H1 (cell line): ENCODE data around the gene CRTC3. TPM values are rescaled to one million over a fixed set of nuclear protein-coding genes. Genes with fewer than 3 reads are reported as not detected.

Source experiments
- CTCF ChIA-PET: fragments of 300-600 bp; sonication (Branson Sonifier 250); formaldehyde crosslinking; loops from one replicate; lab custom pipeline; 2021; ENCODE audit not compliant: partially characterized antibody; lab: Charles Lee
- POLR2A ChIA-PET: fragments of 300-600 bp; sonication (Branson Sonifier 250); formaldehyde crosslinking; loops from one replicate; lab custom pipeline; 2021; ENCODE audit warnings: inconsistent platforms; ENCODE audit not compliant: partially characterized antibody; lab: Charles Lee
- DNase-seq, 2 experiments: peaks; one replicate each; pipeline versions ENCODE4 v3.0.0 to v3.0.0-alpha.2; 2010 to 2022; ENCODE audit warnings: low spot score in 2 of 2, low read depth in 1 of 2, mixed read lengths in 1 of 2
- FAIRE-seq: peaks from 2 replicates; lab custom pipeline; 2011; peaks lifted over from hg19 to GRCh38; lab: Jason Lieb, UNC
- H2AFZ ChIP-seq: 2 replicates; pipeline ENCODE4 v1.8.1; 2012; ENCODE audit warnings: low read length, inconsistent platforms
- H2AK5ac ChIP-seq: 2 replicates; pipeline ENCODE4 v1.6.1; 2013; ENCODE audit warnings: low read depth, low read length
- H2BK120ac ChIP-seq: replicated peaks from 2 replicates; pipeline ENCODE3; 2013; ENCODE audit warnings: low read depth, low read length, inconsistent platforms
- H2BK12ac ChIP-seq: 2 replicates; pipeline ENCODE4 v1.6.1; 2013; ENCODE audit warnings: low read depth, low read length
- H2BK15ac ChIP-seq: 2 replicates; pipeline ENCODE4 v1.6.1; 2013; ENCODE audit warnings: low read length
- H2BK20ac ChIP-seq: 2 replicates; pipeline ENCODE4 v1.6.1; 2013; ENCODE audit warnings: low read length
- H2BK5ac ChIP-seq: 2 replicates; pipeline ENCODE4 v1.6.1; 2013; ENCODE audit warnings: low read depth, low read length
- H3K14ac ChIP-seq: 2 replicates; pipeline ENCODE4 v1.6.1; 2013; ENCODE audit warnings: inconsistent platforms; ENCODE audit not compliant: insufficient read length
- H3K18ac ChIP-seq: 2 replicates; pipeline ENCODE4 v1.6.1; 2013; ENCODE audit warnings: low read length; ENCODE audit errors: extremely low read depth
- H3K23ac ChIP-seq: 2 replicates; pipeline ENCODE4 v1.6.1; 2013; ENCODE audit warnings: inconsistent platforms; ENCODE audit not compliant: insufficient read length
- H3K23me2 ChIP-seq: 2 replicates; pipeline ENCODE4 v1.6.1; 2013; ENCODE audit warnings: low read depth, low read length
- H3K27ac ChIP-seq: 2 replicates; pipeline ENCODE4 v1.6.1; 2011; ENCODE audit warnings: low read depth, low read length, inconsistent platforms
- H3K27me3 ChIP-seq, 4 experiments: replicated peaks in 1 of 4; 1 replicate in 1 of 4; 2 replicates in 3 of 4; pipeline versions ENCODE4 v1.6.1 to v1.8.1; 2011 to 2013; ENCODE audit warnings: low read length in 3 of 4, mild to moderate bottlenecking in 3 of 4, inconsistent platforms in 2 of 4, mixed read lengths in 2 of 4, moderate library complexity in 1 of 4; ENCODE audit not compliant: control insufficient read depth in 3 of 4, insufficient read depth in 3 of 4; ENCODE audit errors: extremely low read depth in 1 of 4
- H3K36me3 ChIP-seq, 4 experiments: 2 replicates each; pipeline versions ENCODE4 v1.6.1 to v1.8.1; 2011 to 2013; ENCODE audit warnings: mild to moderate bottlenecking in 4 of 4, low read length in 3 of 4, moderate library complexity in 2 of 4, control low read depth in 1 of 4, inconsistent platforms in 1 of 4; ENCODE audit not compliant: insufficient read depth in 4 of 4, control insufficient read depth in 2 of 4
- H3K4ac ChIP-seq: replicated peaks from 2 replicates; pipeline ENCODE3; 2013; ENCODE audit warnings: low read length, low read depth, mixed read lengths, inconsistent platforms; ENCODE audit not compliant: insufficient read length
- H3K4me1 ChIP-seq, 4 experiments: replicated peaks in 1 of 4; 1 replicate in 1 of 4; 2 replicates in 3 of 4; pipeline versions ENCODE4 v1.6.1 to v1.8.1; 2011 to 2013; ENCODE audit warnings: low read length in 3 of 4, inconsistent platforms in 2 of 4, mixed read lengths in 1 of 4; ENCODE audit not compliant: insufficient read depth in 4 of 4, control insufficient read depth in 3 of 4
- H3K4me2 ChIP-seq, 2 experiments: 2 replicates each; pipeline versions ENCODE4 v1.6.1 to v1.8.1; 2011 to 2013; ENCODE audit warnings: low read depth in 2 of 2, low read length in 2 of 2, control low read depth in 1 of 2, inconsistent platforms in 1 of 2, mild to moderate bottlenecking in 1 of 2; ENCODE audit not compliant: insufficient read depth in 1 of 2
- H3K4me3 ChIP-seq, 4 experiments: fragments of 200-600, 300-600 bp in 1 of 4; sonication (generic), shearing (Covaris generic), sonication (Bioruptor Twin) in 1 of 4; 2 replicates each; pipeline versions ENCODE4 v1.5.1 to v1.8.1; 2011 to 2016; ENCODE audit warnings: low read length in 4 of 4, low read depth in 3 of 4, control low read depth in 2 of 4, inconsistent platforms in 2 of 4, mild to moderate bottlenecking in 2 of 4, mixed read lengths in 1 of 4, moderate library complexity in 1 of 4; ENCODE audit not compliant: insufficient read depth in 2 of 4; ENCODE audit errors: extremely low read depth in 1 of 4
- H3K56ac ChIP-seq: replicated peaks from 2 replicates; pipeline ENCODE3; 2013; ENCODE audit warnings: low read depth, mild to moderate bottlenecking, mixed read lengths, low read length, inconsistent platforms; ENCODE audit not compliant: insufficient read length
- H3K79me1 ChIP-seq: 2 replicates; pipeline ENCODE4 v1.6.1; 2013; ENCODE audit warnings: low read depth, low read length, control low read depth
- H3K79me2 ChIP-seq, 2 experiments: 2 replicates each; pipeline versions ENCODE4 v1.6.1 to v1.8.1; 2012 to 2013; ENCODE audit warnings: low read length in 2 of 2, mild to moderate bottlenecking in 2 of 2, inconsistent platforms in 1 of 2; ENCODE audit not compliant: insufficient read depth in 2 of 2, control insufficient read depth in 1 of 2
- H3K9ac ChIP-seq, 4 experiments: replicated peaks in 1 of 4; 1 replicate in 1 of 4; 2 replicates in 3 of 4; pipeline versions ENCODE4 v1.6.1 to v1.8.1; 2011 to 2013; ENCODE audit warnings: low read depth in 3 of 4, low read length in 3 of 4, control low read depth in 2 of 4, mild to moderate bottlenecking in 2 of 4, moderate library complexity in 2 of 4, inconsistent platforms in 1 of 4; ENCODE audit errors: extremely low read depth in 1 of 4
- H3K9me3 ChIP-seq, 2 experiments: 2 replicates each; pipeline versions ENCODE4 v1.6.1 to v1.8.1; 2012 to 2013; ENCODE audit warnings: mild to moderate bottlenecking in 2 of 2, moderate library complexity in 2 of 2, control low read depth in 1 of 2, inconsistent platforms in 1 of 2, low read depth in 1 of 2, low read length in 1 of 2, mixed read lengths in 1 of 2; ENCODE audit not compliant: insufficient read depth in 2 of 2
- H4K20me1 ChIP-seq, 2 experiments: replicated peaks in 1 of 2; 2 replicates each; pipeline versions ENCODE3 to v1.8.1; 2011 to 2013; ENCODE audit warnings: inconsistent platforms in 2 of 2, low read length in 2 of 2, mild to moderate bottlenecking in 1 of 2; ENCODE audit not compliant: insufficient read depth in 2 of 2, control insufficient read depth in 1 of 2
- H4K5ac ChIP-seq: 2 replicates; pipeline ENCODE4 v1.6.1; 2013; ENCODE audit warnings: low read length, low read depth, mixed read lengths, inconsistent platforms; ENCODE audit not compliant: insufficient read length
- H4K8ac ChIP-seq: 2 replicates; pipeline ENCODE4 v1.8.0; 2013; ENCODE audit warnings: mild to moderate bottlenecking, moderate library complexity, low read length, inconsistent platforms; ENCODE audit not compliant: insufficient read depth; ENCODE audit errors: extremely low read depth
- H4K91ac ChIP-seq: replicated peaks from 2 replicates; pipeline ENCODE3; 2013; ENCODE audit warnings: low read length, mixed read lengths, inconsistent platforms; ENCODE audit not compliant: insufficient read length
- BACH1 ChIP-seq: IDR thresholded peaks from 2 replicates; pipeline ENCODE4 v1.6.1; 2012; ENCODE audit warnings: low read length, improper control_type of control experiment
- KDM4A ChIP-seq: IDR thresholded peaks from one replicate; pipeline ENCODE4 v1.7.1; 2012; ENCODE audit warnings: low read depth, mild to moderate bottlenecking, moderate library complexity, low read length, inconsistent platforms; ENCODE audit not compliant: severe bottlenecking
- MAX ChIP-seq: IDR thresholded peaks from 2 replicates; pipeline ENCODE4 v1.6.1; 2012; ENCODE audit warnings: inconsistent platforms
- POLR2AphosphoS5 ChIP-seq: IDR thresholded peaks from 2 replicates; pipeline ENCODE4 v1.6.1; 2011; ENCODE audit warnings: low read depth, low read length
- RAD21 ChIP-seq, 2 experiments: IDR thresholded peaks in 1 of 2; conservative IDR thresholded peaks in 1 of 2; 2 replicates each; pipeline ENCODE4 v1.6.1; 2011; ENCODE audit warnings: low read depth in 2 of 2, low read length in 2 of 2, improper control_type of control experiment in 1 of 2, inconsistent platforms in 1 of 2, mild to moderate bottlenecking in 1 of 2, moderate library complexity in 1 of 2
- RFX5 ChIP-seq: IDR thresholded peaks from 2 replicates; pipeline ENCODE4 v1.6.1; 2011; ENCODE audit warnings: low read depth, low read length, improper control_type of control experiment, borderline replicate concordance
- SAP30 ChIP-seq: fragments of 300-600 bp; sonication (generic); IDR thresholded peaks from 2 replicates; pipeline ENCODE4 v1.7.1; 2012; ENCODE audit warnings: low read length, moderate library complexity, mild to moderate bottlenecking, inconsistent platforms; ENCODE audit not compliant: insufficient read depth, insufficient replicate concordance
- SRF ChIP-seq: IDR thresholded peaks from 2 replicates; pipeline ENCODE4 v1.6.1; 2011; ENCODE audit warnings: mild to moderate bottlenecking, low read depth, low read length, moderate library complexity
- TAF1 ChIP-seq: IDR thresholded peaks from 2 replicates; pipeline ENCODE4 v1.6.1; 2011; ENCODE audit warnings: mild to moderate bottlenecking, low read depth, low read length
- USF2 ChIP-seq: IDR thresholded peaks from 2 replicates; pipeline ENCODE4 v1.6.1; 2011; ENCODE audit warnings: low read length, improper control_type of control experiment
- ZNF274 ChIP-seq: IDR thresholded peaks from 2 replicates; pipeline ENCODE4 v1.7.0; 2012; ENCODE audit warnings: low read length, borderline replicate concordance; ENCODE audit errors: extremely low read depth
- WGBS, 2 experiments: shearing (Covaris generic) in 1 of 2; methylation state at CpG; one replicate each; pipeline versions ENCODE4 v1.1.6 to v1.1.7; 2013 to 2015; ENCODE audit warnings: low lambda C conversion rate in 2 of 2, mixed read lengths in 2 of 2, inconsistent platforms in 1 of 2, low coverage in 1 of 2, missing lambda C conversion rate in 1 of 2; ENCODE audit not compliant: insufficient replicate concordance in 2 of 2, insufficient coverage in 1 of 2, insufficient read length in 1 of 2; ENCODE audit errors: extremely low coverage in 1 of 2, missing lambda C conversion rate in 1 of 2; 5-methylcytosine and 5-hydroxymethylcytosine counted together
- polyA plus RNA-seq, 7 experiments: library from polyadenylated mRNA; depleted of rRNA in 3 of 7; stranded (reverse) in 5 of 7; unstranded in 2 of 7; fragments of >200 nt in 5 of 7; fragments of 200-250 nt in 2 of 7; gene quantifications; 1 replicate in 5 of 7; 2 replicates in 1 of 7; 4 replicates in 1 of 7; pipeline versions ENCODE4 v1.2.1 to v1.2.3, GENCODE V29; 2011 to 2013; ENCODE audit warnings: missing spikeins in 2 of 7, mixed read lengths in 2 of 7
- total RNA-seq: library from RNA; stranded (reverse); fragmentation: NEBNext Ultra II Directional; extraction: Animal tissue kit (Norgen Biotek cat#: 25700); gene quantifications from 2 replicates; pipeline ENCODE4 v1.2.1, GENCODE V29; 2021
- TF ChIP-seq, protein P1 (sequence below): IDR thresholded peaks from 2 replicates; pipeline ENCODE4 v1.6.1; 2011; ENCODE audit warnings: low read depth, mild to moderate bottlenecking, low read length; ENCODE audit not compliant: insufficient read depth

Gene CRTC3
- total and polyA plus RNA-seq, 2 of the 8 experiments (the other 6 are each of a cell fraction or from before 2014, with no cell fraction given), result 5.0 to 5.3 TPM

GRCh38 chr15:90562669-90563068 lies 32.9 kb downstream of the CRTC3 start:
- no peak for DNase-seq
- Histone ChIP-seq H2BK120ac (no peak overlapping the region), H2BK5ac (no peak overlapping the region), H3K4ac (no peak overlapping the region), H3K23me2 (no peaks in the 10 kb centered on the region), H3K56ac (no peak overlapping the region), H2BK15ac (0 out of 2 replicates have a peak overlapping the region, but pooled peaks have one; percentile 46), H4K20me1 (no peaks in the 10 kb centered on the region), H4K8ac (no peak overlapping the region), H4K91ac (peak overlapping the region; percentile 71), H3K9ac (no peak overlapping the region), H3K27me3 (no peaks in the 10 kb centered on the region), H3K4me1 (peaks cover 0 to 4% (median 0%) of the 10 kb centered on the region in 4 experiments; a peak in 1 of 7 replicates), H3K18ac (no peak overlapping the region), H3K79me2 (no peaks in the 10 kb centered on the region), H3K4me2 (no peak overlapping the region), H3K4me3 (no peak overlapping the region), H3K23ac (no peak overlapping the region), H2AK5ac (no peak overlapping the region), H3K36me3 (no peaks in the 10 kb centered on the region), H2BK20ac (no peak overlapping the region), H2AFZ (no peak overlapping the region), H3K27ac (no peak overlapping the region), H2BK12ac (no peak overlapping the region), H3K14ac (no peak overlapping the region), H3K79me1 (no peaks in the 10 kb centered on the region), H4K5ac (no peak overlapping the region), H3K9me3 (no peaks in the 10 kb centered on the region)
- 88% methylated on average over 5 of the region's 5 CpGs; no CpG with 5 or more reads in 1 of the 2 experiments for WGBS, 2 experiments
- ChIA-PET CTCF (interaction anchor here (0.6 to 2.1 kb wide), 6 partner anchors 17 to 56 kb away, joined by 3 to 8 read pairs (median 4); no protein-coding TSS in a partner anchor), POLR2A (no interaction called here)
- no peak for FAIRE-seq
- TF ChIP-seq KDM4A, result no peak
- TF ChIP-seq, protein P1, sequence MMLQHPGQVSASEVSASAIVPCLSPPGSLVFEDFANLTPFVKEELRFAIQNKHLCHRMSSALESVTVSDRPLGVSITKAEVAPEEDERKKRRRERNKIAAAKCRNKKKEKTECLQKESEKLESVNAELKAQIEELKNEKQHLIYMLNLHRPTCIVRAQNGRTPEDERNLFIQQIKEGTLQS, result no peak
- no peak for TF ChIP-seq USF2
- TF ChIP-seq ZNF274, result no peak
- TF ChIP-seq MAX, result no peak
- TF ChIP-seq SAP30, result no peak
- TF ChIP-seq BACH1, result no peak
- no peak for TF ChIP-seq SRF
- no peak for TF ChIP-seq POLR2AphosphoS5
- TF ChIP-seq RFX5, result no peak
- TF ChIP-seq TAF1, result no peak
- TF ChIP-seq RAD21 (IDR thresholded peaks at IDR 0.05 in 1 of 2, conservative IDR thresholded peaks at IDR 0.05 in 1 of 2; ENCODE audit: low read depth in 2 of 2, low read length in 2 of 2), result no peak
